Upper lobe of right lung (tissue), 1 donor: ENCODE data around the gene TUBGCP3. TPM values are rescaled to one million over a fixed set of nuclear protein-coding genes. Genes with fewer than 3 reads are reported as not detected.
A peak's percentile ranks its signal among the peaks of the same experiment; 100 is the strongest.
"Not testable (repeated sequence)": the region's sequence is repeated elsewhere in the genome, so short reads cannot be mapped to it uniquely, and the experiment has no call there.

Source experiments
- ATAC-seq: fragments of 200-7000 bp; cut with Tn5 transposase; one replicate; pipeline ENCODE4 v1.9.1; 2020; ENCODE audit warnings: mild to moderate bottlenecking, moderate library complexity
- DNase-seq: peaks from one replicate; pipeline ENCODE4 v3.0.0-alpha.2; 2020
- H3K27ac ChIP-seq: fragments of 200-600 bp; one replicate; pipeline ENCODE4 v1.8.0; 2022
- H3K27me3 ChIP-seq: fragments of 200-600 bp; one replicate; pipeline ENCODE4 v1.8.0; 2022; ENCODE audit warnings: mild to moderate bottlenecking
- H3K36me3 ChIP-seq: fragments of 200-600 bp; one replicate; pipeline ENCODE4 v1.8.0; 2022
- H3K4me1 ChIP-seq: fragments of 200-600 bp; one replicate; pipeline ENCODE4 v1.8.0; 2022
- H3K4me3 ChIP-seq: fragments of 200-600 bp; one replicate; pipeline ENCODE4 v1.8.0; 2022; ENCODE audit warnings: mild to moderate bottlenecking
- H3K9me3 ChIP-seq: fragments of 200-600 bp; one replicate; pipeline ENCODE4 v1.8.0; 2022
- CTCF ChIP-seq: fragments of 200-600 bp; IDR thresholded peaks from one replicate; pipeline ENCODE4 v1.8.0; 2022; ENCODE audit warnings: antibody characterized with exemption
- intact Hi-C: fragments of 100-400 bp; cut with DNase I; formaldehyde crosslinking; loops from one replicate; pipeline ENCODE4 v1.11.0; 2022
- long read RNA-seq: library from polyadenylated mRNA; unstranded; transcript quantifications from one replicate; pipeline ENCODE4 v2.0.0, GENCODE V29; 2021
- total RNA-seq: library from RNA; stranded (reverse); fragmentation: NEBNext Ultra II Directional; extraction: Animal tissue kit (Norgen Biotek cat#: 25700); gene quantifications from one replicate; pipeline ENCODE4 v1.2.1, GENCODE V29; 2021
- donor health status: DM: no; HTN: yes; CAD: no; lungs with severe emphysema.

Gene TUBGCP3
- 33.9 TPM for total RNA-seq
- long read RNA-seq, transcript TUBGCP3-201 (22 exons, 3,899 nt), result major isoform, 21 of 41 reads
- long read RNA-seq, transcript TUBGCP3-204 (10 exons, 2,461 nt), result minor isoform, 6 of 41 reads
- long read RNA-seq, partial matches to known transcripts, result 5 of 41 reads
- long read RNA-seq, other reads (novel, unspliced or antisense), result 9 of 41 reads

GRCh38 chr13:112587764-112588489 is at the start of gene TUBGCP3:
TSS of gene TUBGCP3 (minus strand) at chr13:112588153. CDS start at chr13:112587980, 173 bp downstream.
- intact Hi-C loops, result no loop called here
- DNase-seq (peak; percentile 95), ATAC-seq (peak; percentile 96)
- Histone ChIP-seq H3K27ac (peak within 1 kb of the TSS; percentile 97), H3K4me1 (peaks cover 14% of the 10 kb centered on the region), H3K36me3 (no peaks in the 10 kb centered on the region), H3K9me3 (no peaks in the 10 kb centered on the region), H3K27me3 (no peaks in the 10 kb centered on the region), H3K4me3 (peak within 1 kb of the TSS; percentile 99)
- TF ChIP-seq CTCF, result no peak

GRCh38 chr13:112637017-112637801 is 49.3 kb upstream of the TUBGCP3 start:
- intact Hi-C loops, result no loop called here
- Histone ChIP-seq H3K4me1 (peaks cover 11% of the 10 kb centered on the region), H3K9me3 (no peaks in the 10 kb centered on the region), H3K4me3 (no peak overlapping the region), H3K36me3 (no peaks in the 10 kb centered on the region), H3K27ac (no peak overlapping the region), H3K27me3 (peaks cover 8% of the 10 kb centered on the region)
- DNase-seq, result peak; percentile 58
- no peak for ATAC-seq
- no peak for TF ChIP-seq CTCF

GRCh38 chr13:112636401-112636975 is 48.5 kb upstream of the TUBGCP3 start:
- TF ChIP-seq CTCF, result no peak
- Histone ChIP-seq H3K9me3 (no peaks in the 10 kb centered on the region), H3K36me3 (no peaks in the 10 kb centered on the region), H3K4me1 (peaks cover 11% of the 10 kb centered on the region), H3K27ac (no peak overlapping the region), H3K4me3 (no peak overlapping the region), H3K27me3 (peaks cover 8% of the 10 kb centered on the region)
- DNase-seq (peak; percentile 57), ATAC-seq (no peak)
- intact Hi-C loops, result no loop called here

GRCh38 chr13:112635323-112635722 is 47.4 kb upstream of the TUBGCP3 start:
- peaks cover 8% of the 10 kb centered on the region for H3K27me3 ChIP-seq
- no peak for ATAC-seq
- no peak for TF ChIP-seq CTCF
- intact Hi-C loops, result no loop called here
- H3K27ac ChIP-seq, result no peak overlapping the region
- no peaks in the 10 kb centered on the region for H3K9me3 ChIP-seq
- no peak overlapping the region for H3K4me3 ChIP-seq
- DNase-seq, result peak; percentile 16
- H3K4me1 ChIP-seq, result peaks cover 2% of the 10 kb centered on the region
- H3K36me3 ChIP-seq, result no peaks in the 10 kb centered on the region

- DNase-seq, result peak; percentile 13
- intact Hi-C loops, result no loop called here
- no peaks in the 10 kb centered on the region for H3K9me3 ChIP-seq
- no peak overlapping the region for H3K27ac ChIP-seq
- no peak for ATAC-seq
- TF ChIP-seq CTCF, result no peak
- H3K4me1 ChIP-seq, result no peaks in the 10 kb centered on the region
- H3K36me3 ChIP-seq, result no peaks in the 10 kb centered on the region
- H3K27me3 ChIP-seq, result peaks cover 3% of the 10 kb centered on the region
- no peak overlapping the region for H3K4me3 ChIP-seq
Measured at GRCh38 chr13:112634102-112634501, 46.1 kb upstream of the TUBGCP3 start.

GRCh38 chr13:112630226-112630625 is 42.3 kb upstream of the TUBGCP3 start:
- ATAC-seq, DNase-seq: not testable (repeated sequence)

More at GRCh38 chr13:112630226-112630625, 42.3 kb upstream of the TUBGCP3 start:
- H3K4me3 ChIP-seq, intact Hi-C loops, H3K36me3 ChIP-seq, H3K4me1 ChIP-seq, H3K27ac ChIP-seq, H3K27me3 ChIP-seq, H3K9me3 ChIP-seq: not testable (repeated sequence)
